H1 (cell line): ENCODE results near the gene ACAD9. TPM values are rescaled to one million over a fixed set of nuclear protein-coding genes. Genes with fewer than 3 reads are reported as not detected.

ENCODE experiments used
- CTCF ChIA-PET: fragments of 300-600 bp; sonication (Branson Sonifier 250); formaldehyde crosslinking; loops from one replicate; lab custom pipeline; 2021; ENCODE audit not compliant: partially characterized antibody; lab: Charles Lee
- POLR2A ChIA-PET: fragments of 300-600 bp; sonication (Branson Sonifier 250); formaldehyde crosslinking; loops from one replicate; lab custom pipeline; 2021; ENCODE audit warnings: inconsistent platforms; ENCODE audit not compliant: partially characterized antibody; lab: Charles Lee
- DNase-seq, 2 experiments: peaks; one replicate each; pipeline versions ENCODE4 v3.0.0 to v3.0.0-alpha.2; 2010 to 2022; ENCODE audit warnings: low spot score in 2 of 2, low read depth in 1 of 2, mixed read lengths in 1 of 2
- FAIRE-seq: peaks from 2 replicates; lab custom pipeline; 2011; peaks lifted over from hg19 to GRCh38; lab: Jason Lieb, UNC
- H2AFZ ChIP-seq: 2 replicates; pipeline ENCODE4 v1.8.1; 2012; ENCODE audit warnings: low read length, inconsistent platforms
- H2AK5ac ChIP-seq: 2 replicates; pipeline ENCODE4 v1.6.1; 2013; ENCODE audit warnings: low read depth, low read length
- H2BK120ac ChIP-seq: replicated peaks from 2 replicates; pipeline ENCODE3; 2013; ENCODE audit warnings: low read depth, low read length, inconsistent platforms
- H2BK12ac ChIP-seq: 2 replicates; pipeline ENCODE4 v1.6.1; 2013; ENCODE audit warnings: low read depth, low read length
- H2BK15ac ChIP-seq: 2 replicates; pipeline ENCODE4 v1.6.1; 2013; ENCODE audit warnings: low read length
- H2BK20ac ChIP-seq: 2 replicates; pipeline ENCODE4 v1.6.1; 2013; ENCODE audit warnings: low read length
- H2BK5ac ChIP-seq: 2 replicates; pipeline ENCODE4 v1.6.1; 2013; ENCODE audit warnings: low read depth, low read length
- H3K14ac ChIP-seq: 2 replicates; pipeline ENCODE4 v1.6.1; 2013; ENCODE audit warnings: inconsistent platforms; ENCODE audit not compliant: insufficient read length
- H3K18ac ChIP-seq: 2 replicates; pipeline ENCODE4 v1.6.1; 2013; ENCODE audit warnings: low read length; ENCODE audit errors: extremely low read depth
- H3K23ac ChIP-seq: 2 replicates; pipeline ENCODE4 v1.6.1; 2013; ENCODE audit warnings: inconsistent platforms; ENCODE audit not compliant: insufficient read length
- H3K23me2 ChIP-seq: 2 replicates; pipeline ENCODE4 v1.6.1; 2013; ENCODE audit warnings: low read depth, low read length
- H3K27ac ChIP-seq: 2 replicates; pipeline ENCODE4 v1.6.1; 2011; ENCODE audit warnings: low read depth, low read length, inconsistent platforms
- H3K27me3 ChIP-seq, 4 experiments: replicated peaks in 1 of 4; 1 replicate in 1 of 4; 2 replicates in 3 of 4; pipeline versions ENCODE4 v1.6.1 to v1.8.1; 2011 to 2013; ENCODE audit warnings: low read length in 3 of 4, mild to moderate bottlenecking in 3 of 4, inconsistent platforms in 2 of 4, mixed read lengths in 2 of 4, moderate library complexity in 1 of 4; ENCODE audit not compliant: control insufficient read depth in 3 of 4, insufficient read depth in 3 of 4; ENCODE audit errors: extremely low read depth in 1 of 4
- H3K36me3 ChIP-seq, 4 experiments: 2 replicates each; pipeline versions ENCODE4 v1.6.1 to v1.8.1; 2011 to 2013; ENCODE audit warnings: mild to moderate bottlenecking in 4 of 4, low read length in 3 of 4, moderate library complexity in 2 of 4, control low read depth in 1 of 4, inconsistent platforms in 1 of 4; ENCODE audit not compliant: insufficient read depth in 4 of 4, control insufficient read depth in 2 of 4
- H3K4ac ChIP-seq: replicated peaks from 2 replicates; pipeline ENCODE3; 2013; ENCODE audit warnings: low read length, low read depth, mixed read lengths, inconsistent platforms; ENCODE audit not compliant: insufficient read length
- H3K4me1 ChIP-seq, 4 experiments: replicated peaks in 1 of 4; 1 replicate in 1 of 4; 2 replicates in 3 of 4; pipeline versions ENCODE4 v1.6.1 to v1.8.1; 2011 to 2013; ENCODE audit warnings: low read length in 3 of 4, inconsistent platforms in 2 of 4, mixed read lengths in 1 of 4; ENCODE audit not compliant: insufficient read depth in 4 of 4, control insufficient read depth in 3 of 4
- H3K4me2 ChIP-seq, 2 experiments: 2 replicates each; pipeline versions ENCODE4 v1.6.1 to v1.8.1; 2011 to 2013; ENCODE audit warnings: low read depth in 2 of 2, low read length in 2 of 2, control low read depth in 1 of 2, inconsistent platforms in 1 of 2, mild to moderate bottlenecking in 1 of 2; ENCODE audit not compliant: insufficient read depth in 1 of 2
- H3K4me3 ChIP-seq, 4 experiments: fragments of 200-600, 300-600 bp in 1 of 4; sonication (generic), shearing (Covaris generic), sonication (Bioruptor Twin) in 1 of 4; 2 replicates each; pipeline versions ENCODE4 v1.5.1 to v1.8.1; 2011 to 2016; ENCODE audit warnings: low read length in 4 of 4, low read depth in 3 of 4, control low read depth in 2 of 4, inconsistent platforms in 2 of 4, mild to moderate bottlenecking in 2 of 4, mixed read lengths in 1 of 4, moderate library complexity in 1 of 4; ENCODE audit not compliant: insufficient read depth in 2 of 4; ENCODE audit errors: extremely low read depth in 1 of 4
- H3K56ac ChIP-seq: replicated peaks from 2 replicates; pipeline ENCODE3; 2013; ENCODE audit warnings: low read depth, mild to moderate bottlenecking, mixed read lengths, low read length, inconsistent platforms; ENCODE audit not compliant: insufficient read length
- H3K79me1 ChIP-seq: 2 replicates; pipeline ENCODE4 v1.6.1; 2013; ENCODE audit warnings: low read depth, low read length, control low read depth
- H3K79me2 ChIP-seq, 2 experiments: 2 replicates each; pipeline versions ENCODE4 v1.6.1 to v1.8.1; 2012 to 2013; ENCODE audit warnings: low read length in 2 of 2, mild to moderate bottlenecking in 2 of 2, inconsistent platforms in 1 of 2; ENCODE audit not compliant: insufficient read depth in 2 of 2, control insufficient read depth in 1 of 2
- H3K9ac ChIP-seq, 4 experiments: replicated peaks in 1 of 4; 1 replicate in 1 of 4; 2 replicates in 3 of 4; pipeline versions ENCODE4 v1.6.1 to v1.8.1; 2011 to 2013; ENCODE audit warnings: low read depth in 3 of 4, low read length in 3 of 4, control low read depth in 2 of 4, mild to moderate bottlenecking in 2 of 4, moderate library complexity in 2 of 4, inconsistent platforms in 1 of 4; ENCODE audit errors: extremely low read depth in 1 of 4
- H3K9me3 ChIP-seq, 2 experiments: 2 replicates each; pipeline versions ENCODE4 v1.6.1 to v1.8.1; 2012 to 2013; ENCODE audit warnings: mild to moderate bottlenecking in 2 of 2, moderate library complexity in 2 of 2, control low read depth in 1 of 2, inconsistent platforms in 1 of 2, low read depth in 1 of 2, low read length in 1 of 2, mixed read lengths in 1 of 2; ENCODE audit not compliant: insufficient read depth in 2 of 2
- H4K20me1 ChIP-seq, 2 experiments: replicated peaks in 1 of 2; 2 replicates each; pipeline versions ENCODE3 to v1.8.1; 2011 to 2013; ENCODE audit warnings: inconsistent platforms in 2 of 2, low read length in 2 of 2, mild to moderate bottlenecking in 1 of 2; ENCODE audit not compliant: insufficient read depth in 2 of 2, control insufficient read depth in 1 of 2
- H4K5ac ChIP-seq: 2 replicates; pipeline ENCODE4 v1.6.1; 2013; ENCODE audit warnings: low read length, low read depth, mixed read lengths, inconsistent platforms; ENCODE audit not compliant: insufficient read length
- H4K8ac ChIP-seq: 2 replicates; pipeline ENCODE4 v1.8.0; 2013; ENCODE audit warnings: mild to moderate bottlenecking, moderate library complexity, low read length, inconsistent platforms; ENCODE audit not compliant: insufficient read depth; ENCODE audit errors: extremely low read depth
- H4K91ac ChIP-seq: replicated peaks from 2 replicates; pipeline ENCODE3; 2013; ENCODE audit warnings: low read length, mixed read lengths, inconsistent platforms; ENCODE audit not compliant: insufficient read length
- BCL11A ChIP-seq, 2 experiments: IDR thresholded peaks; one replicate each; pipeline ENCODE4 v1.6.1; 2011; ENCODE audit warnings: low read depth in 2 of 2, low read length in 2 of 2, mild to moderate bottlenecking in 2 of 2
- CBX5 ChIP-seq: fragments of 300-800, 300-1000 bp; sonication (generic); IDR thresholded peaks from 2 replicates; pipeline ENCODE4 v1.7.1; 2016; ENCODE audit warnings: antibody characterized with exemption, low read length, low read depth
- HDAC2 ChIP-seq, 2 experiments: fragments of 300-600 bp in 1 of 2; sonication (generic) in 1 of 2; IDR thresholded peaks; 2 replicates each; pipeline ENCODE4 v1.6.1; 2011 to 2012; ENCODE audit warnings: low read depth in 2 of 2, low read length in 2 of 2, mild to moderate bottlenecking in 2 of 2, moderate library complexity in 2 of 2, borderline replicate concordance in 1 of 2, inconsistent platforms in 1 of 2
- RBBP5 ChIP-seq: IDR thresholded peaks from 2 replicates; pipeline ENCODE4 v1.7.1; 2012; ENCODE audit warnings: low read depth, mild to moderate bottlenecking, inconsistent platforms, low read length, moderate library complexity, borderline replicate concordance
- WGBS, 2 experiments: shearing (Covaris generic) in 1 of 2; methylation state at CpG; one replicate each; pipeline versions ENCODE4 v1.1.6 to v1.1.7; 2013 to 2015; ENCODE audit warnings: low lambda C conversion rate in 2 of 2, mixed read lengths in 2 of 2, inconsistent platforms in 1 of 2, low coverage in 1 of 2, missing lambda C conversion rate in 1 of 2; ENCODE audit not compliant: insufficient replicate concordance in 2 of 2, insufficient coverage in 1 of 2, insufficient read length in 1 of 2; ENCODE audit errors: extremely low coverage in 1 of 2, missing lambda C conversion rate in 1 of 2; 5-methylcytosine and 5-hydroxymethylcytosine counted together
- polyA plus RNA-seq, 7 experiments: library from polyadenylated mRNA; depleted of rRNA in 3 of 7; stranded (reverse) in 5 of 7; unstranded in 2 of 7; fragments of >200 nt in 5 of 7; fragments of 200-250 nt in 2 of 7; gene quantifications; 1 replicate in 5 of 7; 2 replicates in 1 of 7; 4 replicates in 1 of 7; pipeline versions ENCODE4 v1.2.1 to v1.2.3, GENCODE V29; 2011 to 2013; ENCODE audit warnings: missing spikeins in 2 of 7, mixed read lengths in 2 of 7
- total RNA-seq: library from RNA; stranded (reverse); fragmentation: NEBNext Ultra II Directional; extraction: Animal tissue kit (Norgen Biotek cat#: 25700); gene quantifications from 2 replicates; pipeline ENCODE4 v1.2.1, GENCODE V29; 2021

The ACAD9 gene
- total and polyA plus RNA-seq, 2 of the 8 experiments (the other 6 are each of a cell fraction or from before 2014, with no cell fraction given) = 27.5 to 28.9 TPM

GRCh38 chr3:128854475-128854874, 24.9 kb upstream of the ACAD9 start:
- FAIRE-seq = no peak
- H3K79me1 ChIP-seq = no peaks in the 10 kb centered on the region
- H3K4me3 ChIP-seq = no peak overlapping the region
- no peak overlapping the region for H3K4me2 ChIP-seq
- H3K27ac ChIP-seq = no peak overlapping the region
- no peak overlapping the region for H3K4ac ChIP-seq
- peaks cover 50 to 68% of the 10 kb centered on the region in 2 experiments for H3K9me3 ChIP-seq
- no peak overlapping the region for H2BK20ac ChIP-seq
- H3K56ac ChIP-seq = no peak overlapping the region
- H3K36me3 ChIP-seq = no peaks in the 10 kb centered on the region
- H3K23ac ChIP-seq = no peak overlapping the region
- no peak overlapping the region for H4K91ac ChIP-seq
- H2BK12ac ChIP-seq = no peak overlapping the region
- no peaks in the 10 kb centered on the region for H3K79me2 ChIP-seq
- ChIA-PET CTCF (interaction anchor here (1.4 kb wide), 1 partner anchor 68 kb away, joined by 7 read pairs; no protein-coding TSS in a partner anchor), POLR2A (no interaction called here)
- H3K14ac ChIP-seq = no peak overlapping the region
- H2AK5ac ChIP-seq = no peak overlapping the region
- no peaks in the 10 kb centered on the region for H3K4me1 ChIP-seq
- no peak overlapping the region for H2BK15ac ChIP-seq
- no peaks in the 10 kb centered on the region for H4K20me1 ChIP-seq
- no peak overlapping the region for H2AFZ ChIP-seq
- no peak overlapping the region for H3K18ac ChIP-seq
- H4K5ac ChIP-seq = no peak overlapping the region
- H3K27me3 ChIP-seq = no peaks in the 10 kb centered on the region
- no peak overlapping the region for H2BK5ac ChIP-seq
- H2BK120ac ChIP-seq = no peak overlapping the region
- TF ChIP-seq RBBP5 (no peak), BCL11A (IDR thresholded peaks at IDR 0.05; ENCODE audit: low read depth in 2 of 2, low read length in 2 of 2) (no peak), CBX5 (0 out of 2 replicates have a peak, but pooled peaks have one; percentile 68), HDAC2 (IDR thresholded peaks at IDR 0.05; ENCODE audit: borderline replicate concordance in 1 of 2, low read depth in 2 of 2, low read length in 2 of 2) (no peak)
- TF ChIP-seq, all 59 proteins: peak for 1
- no peaks in the 10 kb centered on the region for H3K23me2 ChIP-seq
- WGBS, 2 experiments = 84% methylated on average over 3 of the region's 3 CpGs; no CpG with 5 or more reads in 1 of the 2 experiments
- H3K9ac ChIP-seq = no peak overlapping the region
- H4K8ac ChIP-seq = no peak overlapping the region
- DNase-seq = no peak
